ENCODE data around the gene SENP2. TPM values are rescaled to one million over a fixed set of nuclear protein-coding genes. Genes with fewer than 3 reads are reported as not detected.
"Not testable (repeated sequence)": the region's sequence is repeated elsewhere in the genome, so short reads cannot be mapped to it uniquely, and the experiment has no call there.

Gene SENP2
- total and polyA plus RNA-seq, 10 donors = 4.8 to 40.0 (median 23.9) TPM

- TF ChIP-seq CTCF (IDR thresholded peaks at IDR 0.05 in 8 of 11, conservative IDR thresholded peaks at IDR 0.05 in 3 of 11) = no peak
- H3K27ac ChIP-seq = peak overlapping the region in 2 of 8 donors; percentile 36 to 46
- DNase-seq = no peak
- H3K27me3 ChIP-seq (replicated peaks in 1 of 7) = no peaks in the 10 kb centered on the region
- H3K36me3 ChIP-seq = peaks cover 4 to 66% (median 41%) of the 10 kb centered on the region in 6 donors
- H3K4me1 ChIP-seq = peaks cover 0 to 19% (median 9%) of the 10 kb centered on the region in 6 donors
- H3K4me3 ChIP-seq = no peak overlapping the region
- intact Hi-C loops (cut with DNase I; ENCODE audit: low total_unique reads) = no loop called here
- H3K9me3 ChIP-seq = no peaks in the 10 kb centered on the region
- WGBS, 5 donors = 67 to 88% (median 83%) methylated on average over 4 of the region's 4 CpGs
Measured at GRCh38 chr3:185631108-185631507, 45.0 kb downstream of the SENP2 start.

GRCh38 chr3:185631508-185632206 lies 45.6 kb downstream of the SENP2 start:
- Histone ChIP-seq H3K4me3 (no peak overlapping the region), H3K4me1 (peaks cover 0 to 19% (median 9%) of the 10 kb centered on the region in 6 donors), H3K27ac (no peak overlapping the region), H3K9me3 (no peaks in the 10 kb centered on the region), H3K27me3 (replicated peaks in 1 of 7) (no peaks in the 10 kb centered on the region), H3K36me3 (peaks cover 4 to 60% (median 35%) of the 10 kb centered on the region in 6 donors)
- TF ChIP-seq POLR2AphosphoS5 (IDR thresholded peaks at IDR 0.05) = no peak
- TF ChIP-seq POLR2A (IDR thresholded peaks at IDR 0.05) = no peak
- TF ChIP-seq CTCF (IDR thresholded peaks at IDR 0.05 in 8 of 11, conservative IDR thresholded peaks at IDR 0.05 in 3 of 11) = no peak
- WGBS, 5 donors = 80 to 94% (median 92%) methylated on average over 6 of the region's 7 CpGs
- DNase-seq = no peak
- intact Hi-C loops (cut with DNase I; ENCODE audit: low total_unique reads) = no loop called here

- H3K9me3 ChIP-seq = no peaks in the 10 kb centered on the region
- intact Hi-C loops (cut with DNase I; ENCODE audit: low total_unique reads) = no loop called here
- DNase-seq = no peak
- TF ChIP-seq POLR2AphosphoS5 (IDR thresholded peaks at IDR 0.05) = no peak
- no peak for TF ChIP-seq POLR2A (IDR thresholded peaks at IDR 0.05)
- TF ChIP-seq CTCF (IDR thresholded peaks at IDR 0.05 in 8 of 11, conservative IDR thresholded peaks at IDR 0.05 in 3 of 11) = no peak
- 77 to 95% (median 90%) methylated on average over 4 of the region's 4 CpGs for WGBS, 5 donors
- peaks cover 0 to 47% (median 22%) of the 10 kb centered on the region in 6 donors for H3K36me3 ChIP-seq
- no peak overlapping the region for H3K27ac ChIP-seq
- no peak overlapping the region for H3K4me3 ChIP-seq
- peaks cover 0 to 19% (median 9%) of the 10 kb centered on the region in 6 donors for H3K4me1 ChIP-seq
- H3K27me3 ChIP-seq (replicated peaks in 1 of 7) = no peaks in the 10 kb centered on the region
Measured at GRCh38 chr3:185632996-185633395, 46.9 kb downstream of the SENP2 start.

GRCh38 chr3:185637388-185637787 lies 51.3 kb downstream of the SENP2 start:
- Histone ChIP-seq H3K4me1 (no peaks in the 10 kb centered on the region), H3K27me3 (replicated peaks in 1 of 7) (no peaks in the 10 kb centered on the region), H3K36me3 (peaks cover 0 to 8% (median under 1%) of the 10 kb centered on the region in 6 donors), H3K9me3 (no peaks in the 10 kb centered on the region), H3K4me3 (no peak overlapping the region), H3K27ac (no peak overlapping the region)
- intact Hi-C loops (cut with DNase I; ENCODE audit: low total_unique reads) = no loop called here
- TF ChIP-seq CTCF (IDR thresholded peaks at IDR 0.05 in 8 of 11, conservative IDR thresholded peaks at IDR 0.05 in 3 of 11) (no peak), POLR2A (IDR thresholded peaks at IDR 0.05) (no peak), POLR2AphosphoS5 (IDR thresholded peaks at IDR 0.05) (no peak)
- 56 to 86% (median 64%) methylated on average over 3 of the region's 3 CpGs for WGBS, 5 donors
- no peak for DNase-seq

- DNase-seq; H3K9me3 ChIP-seq; H3K27ac ChIP-seq; intact Hi-C loops (cut with DNase I; ENCODE audit: low total_unique reads); H3K4me1 ChIP-seq; H3K27me3 ChIP-seq (replicated peaks in 1 of 7); H3K4me3 ChIP-seq; H3K36me3 ChIP-seq: not testable (repeated sequence)
- 90 to 98% (median 95%) methylated on average over 10 to 11 of the region's 11 CpGs for WGBS, 5 donors
Measured at GRCh38 chr3:185638651-185639050, 52.6 kb downstream of the SENP2 start.
